SH-SY5Y (cell line): Measurements from ENCODE around the gene PFDN2.

Source experiments
- GATA2 ChIP-seq: IDR thresholded peaks from 2 replicates; pipeline ENCODE4 v1.6.1; 2011; ENCODE audit warnings: mild to moderate bottlenecking, low read depth, low read length
- GATA3 ChIP-seq: IDR thresholded peaks from 2 replicates; pipeline ENCODE4 v1.6.1; 2011; ENCODE audit warnings: low read depth, mild to moderate bottlenecking, low read length, moderate library complexity

GRCh38 chr1:161132410-161133219 lies 14.8 kb upstream of the PFDN2 start, which contains the start of gene DEDD:
- TF ChIP-seq GATA2 (no peak), GATA3 (no peak)
